Chondrocyte (in vitro differentiated cells): Measurements from ENCODE around the gene DOCK8. TPM values are rescaled to one million over a fixed set of nuclear protein-coding genes. Genes with fewer than 3 reads are reported as not detected.

ENCODE experiments used
- DNase-seq: peaks from one replicate; pipeline ENCODE4 v3.0.0; 2021; ENCODE audit warnings: mixed read lengths, low spot score
- H3K27ac Mint-ChIP-seq: one replicate; pipeline ENCODE4 v1.8.0; 2021; ENCODE audit warnings: mild to moderate bottlenecking, moderate library complexity, mixed read lengths; ENCODE audit not compliant: unreplicated experiment
- H3K27me3 Mint-ChIP-seq: 2 replicates; pipeline ENCODE4 v1.8.0; 2021; ENCODE audit warnings: low read depth, mixed read lengths
- H3K36me3 Mint-ChIP-seq: 2 replicates; pipeline ENCODE4 v1.8.0; 2021; ENCODE audit warnings: low read depth, mixed read lengths
- H3K4me1 Mint-ChIP-seq: 2 replicates; pipeline ENCODE4 v1.8.0; 2021; ENCODE audit warnings: low read depth, mild to moderate bottlenecking, mixed read lengths
- H3K4me3 Mint-ChIP-seq: one replicate; pipeline ENCODE4 v1.8.0; 2021; ENCODE audit warnings: mild to moderate bottlenecking, moderate library complexity, mixed read lengths; ENCODE audit not compliant: unreplicated experiment
- H3K9me3 Mint-ChIP-seq: 2 replicates; pipeline ENCODE4 v1.8.0; 2021; ENCODE audit warnings: low read depth, mixed read lengths
- CTCF ChIP-seq: fragments of 200-600 bp; sonication (generic); IDR thresholded peaks from 2 replicates; pipeline ENCODE4 v1.5.0; 2021; ENCODE audit warnings: antibody characterized with exemption, mild to moderate bottlenecking, moderate library complexity
- total RNA-seq: library from RNA; stranded (reverse); gene quantifications from 3 replicates; pipeline ENCODE4 v1.2.1, GENCODE V29; 2021

Gene DOCK8
- total RNA-seq, 1 donor from 2014 or later = 0.17 TPM

GRCh38 chr9:272251-273213, 57.9 kb downstream of the DOCK8 start:
- no peaks in the 10 kb centered on the region for H3K27me3 Mint-ChIP-seq
- DNase-seq = no peak
- no peak for TF ChIP-seq CTCF

GRCh38 chr9:274406-274805, 59.7 kb downstream of the DOCK8 start:
- TF ChIP-seq CTCF = no peak
- Mint-ChIP-seq H3K4me1 (no peaks in the 10 kb centered on the region), H3K36me3 (no peaks in the 10 kb centered on the region), H3K27me3 (no peaks in the 10 kb centered on the region), H3K9me3 (no peaks in the 10 kb centered on the region), H3K27ac (no peak overlapping the region), H3K4me3 (no peak overlapping the region)
- DNase-seq = no peak

More at GRCh38 chr9:272251-273213, 57.9 kb downstream of the DOCK8 start:
- Mint-ChIP-seq H3K4me1 (no peaks in the 10 kb centered on the region), H3K4me3 (no peak overlapping the region), H3K9me3 (peaks cover 2% of the 10 kb centered on the region), H3K36me3 (no peaks in the 10 kb centered on the region), H3K27ac (no peak overlapping the region)

- H3K4me3 Mint-ChIP-seq = no peak overlapping the region
- H3K4me1 Mint-ChIP-seq = no peaks in the 10 kb centered on the region
- peaks cover 1% of the 10 kb centered on the region for H3K27me3 Mint-ChIP-seq
- no peaks in the 10 kb centered on the region for H3K9me3 Mint-ChIP-seq
- no peak for DNase-seq
- H3K27ac Mint-ChIP-seq = no peak overlapping the region
- TF ChIP-seq CTCF = no peak
- H3K36me3 Mint-ChIP-seq = no peaks in the 10 kb centered on the region
These were observed 63.1 kb downstream of the DOCK8 start for GRCh38 chr9:277601-278295.

- H3K9me3 Mint-ChIP-seq = no peaks in the 10 kb centered on the region
- H3K4me1 Mint-ChIP-seq = no peaks in the 10 kb centered on the region
- H3K36me3 Mint-ChIP-seq = no peaks in the 10 kb centered on the region
- DNase-seq = no peak
- no peak overlapping the region for H3K27ac Mint-ChIP-seq
- TF ChIP-seq CTCF = no peak
- peaks cover 3% of the 10 kb centered on the region for H3K27me3 Mint-ChIP-seq
- H3K4me3 Mint-ChIP-seq = no peak overlapping the region
These were observed 64.0 kb downstream of the DOCK8 start for GRCh38 chr9:278651-279050.

GRCh38 chr9:279674-280073, 65.0 kb downstream of the DOCK8 start:
- H3K27me3 Mint-ChIP-seq = peaks cover 6% of the 10 kb centered on the region
- no peaks in the 10 kb centered on the region for H3K4me1 Mint-ChIP-seq
- H3K27ac Mint-ChIP-seq = no peak overlapping the region
- DNase-seq = no peak
- H3K9me3 Mint-ChIP-seq = no peaks in the 10 kb centered on the region
- H3K4me3 Mint-ChIP-seq = no peak overlapping the region
- no peak for TF ChIP-seq CTCF
- H3K36me3 Mint-ChIP-seq = no peaks in the 10 kb centered on the region
